Measurements from ENCODE around the gene KCNQ1OT1.

The KCNQ1OT1 gene

DNA sequence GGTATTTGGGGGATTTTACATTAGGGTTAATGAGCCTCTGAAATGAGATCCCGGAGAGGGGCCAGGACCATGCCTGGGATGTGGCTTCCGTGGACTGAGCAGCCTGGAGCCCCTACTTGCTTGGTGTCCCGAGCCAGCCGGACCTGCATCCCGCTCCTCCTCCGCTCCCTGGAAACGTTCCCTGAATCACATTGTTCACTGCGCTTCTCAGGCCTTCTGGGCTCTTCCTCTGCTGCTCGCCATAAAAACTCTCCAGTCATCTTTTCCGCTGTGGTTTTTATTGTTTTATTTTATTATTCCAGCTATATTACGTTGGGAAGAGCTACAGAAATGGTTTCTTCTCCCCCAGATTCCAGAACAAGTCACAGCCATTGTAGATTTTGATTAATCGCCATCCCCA is 13.3 kb upstream of the KCNQ1OT1 start:
- FAIRE-seq (no peak), DNase-seq (ENCODE audit: insufficient read length, low spot score) (no peak)
- TF ChIP-seq, protein P1, sequence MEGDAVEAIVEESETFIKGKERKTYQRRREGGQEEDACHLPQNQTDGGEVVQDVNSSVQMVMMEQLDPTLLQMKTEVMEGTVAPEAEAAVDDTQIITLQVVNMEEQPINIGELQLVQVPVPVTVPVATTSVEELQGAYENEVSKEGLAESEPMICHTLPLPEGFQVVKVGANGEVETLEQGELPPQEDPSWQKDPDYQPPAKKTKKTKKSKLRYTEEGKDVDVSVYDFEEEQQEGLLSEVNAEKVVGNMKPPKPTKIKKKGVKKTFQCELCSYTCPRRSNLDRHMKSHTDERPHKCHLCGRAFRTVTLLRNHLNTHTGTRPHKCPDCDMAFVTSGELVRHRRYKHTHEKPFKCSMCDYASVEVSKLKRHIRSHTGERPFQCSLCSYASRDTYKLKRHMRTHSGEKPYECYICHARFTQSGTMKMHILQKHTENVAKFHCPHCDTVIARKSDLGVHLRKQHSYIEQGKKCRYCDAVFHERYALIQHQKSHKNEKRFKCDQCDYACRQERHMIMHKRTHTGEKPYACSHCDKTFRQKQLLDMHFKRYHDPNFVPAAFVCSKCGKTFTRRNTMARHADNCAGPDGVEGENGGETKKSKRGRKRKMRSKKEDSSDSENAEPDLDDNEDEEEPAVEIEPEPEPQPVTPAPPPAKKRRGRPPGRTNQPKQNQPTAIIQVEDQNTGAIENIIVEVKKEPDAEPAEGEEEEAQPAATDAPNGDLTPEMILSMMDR (IDR thresholded peaks at IDR 0.05; ENCODE audit: insufficient read depth, missing control alignments): no peak

DNA sequence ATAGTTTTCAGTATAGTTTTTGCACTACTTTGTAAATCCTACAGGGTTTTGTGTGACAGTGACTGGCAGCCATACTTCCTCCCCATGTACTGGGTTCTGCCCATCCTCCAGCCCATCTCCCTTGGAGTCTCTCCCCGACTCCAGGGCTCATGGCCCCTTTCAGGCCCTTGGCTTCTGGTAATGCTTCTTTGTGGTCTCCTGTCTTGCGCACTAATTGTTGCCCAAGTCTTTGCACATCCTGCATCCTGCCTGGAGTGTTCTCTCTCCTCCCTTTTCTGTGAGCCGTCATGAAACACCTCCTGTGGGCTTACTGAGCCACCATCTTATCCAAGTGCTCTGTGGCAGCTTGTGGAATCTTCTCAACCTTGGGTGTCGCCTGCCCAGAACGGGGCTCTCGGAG is 11.4 kb upstream of the KCNQ1OT1 start:
- DNase-seq (ENCODE audit: insufficient read length, low spot score): no peak
- FAIRE-seq: no peak

DNA sequence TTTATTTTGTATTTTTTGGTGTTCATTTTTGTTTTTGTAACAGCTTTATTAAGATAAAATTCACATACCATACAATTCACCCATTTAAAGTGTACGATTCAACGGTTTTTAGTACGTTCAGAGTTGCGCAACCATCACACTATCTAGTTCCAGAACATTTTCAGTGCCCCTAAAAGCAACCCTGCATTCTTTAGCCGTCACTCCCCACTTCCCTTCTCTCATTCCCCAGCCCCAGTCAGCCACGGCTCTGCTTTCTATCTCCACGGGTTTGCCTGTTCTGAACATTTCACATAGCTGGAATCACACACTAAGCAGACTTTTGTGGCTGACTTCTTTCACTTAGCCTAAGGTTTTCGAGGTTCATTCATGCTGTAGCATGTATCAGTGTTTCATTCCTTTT is 9.6 kb upstream of the KCNQ1OT1 start:
- DNase-seq (ENCODE audit: insufficient read length, low spot score) (no peak), FAIRE-seq (no peak)
- TF ChIP-seq, protein P1 (IDR thresholded peaks at IDR 0.05; ENCODE audit: insufficient read depth, missing control alignments): no peak

More for the DNA sequence above, 11.4 kb upstream of the KCNQ1OT1 start:
- TF ChIP-seq, protein P1 (IDR thresholded peaks at IDR 0.05; ENCODE audit: insufficient read depth, missing control alignments): no peak

DNA sequence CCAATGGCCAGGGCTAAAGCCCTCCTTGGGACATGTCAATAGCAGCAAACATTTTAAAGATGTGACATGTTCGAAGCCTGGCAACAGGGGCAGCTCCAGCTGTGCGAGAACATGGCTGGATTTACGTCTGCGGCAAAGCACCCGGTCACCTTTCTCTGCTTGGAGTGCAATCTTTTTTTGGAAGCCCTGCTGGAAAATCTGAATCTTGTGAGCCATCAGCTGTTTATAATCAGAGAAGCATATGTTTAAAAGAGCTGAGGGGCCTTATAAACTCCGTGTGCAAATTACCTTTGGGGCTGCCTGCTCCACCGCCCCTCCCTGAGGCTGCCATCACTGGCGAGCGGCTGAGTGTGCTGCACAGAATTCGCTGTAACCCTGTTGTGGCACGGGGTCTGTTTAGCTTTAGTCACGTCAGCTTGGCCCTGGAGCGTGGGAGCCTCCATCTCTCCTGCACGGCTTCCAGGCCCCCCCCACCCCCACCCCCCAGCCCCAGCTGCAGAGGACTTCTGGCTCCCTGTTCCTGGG is 9.0 kb upstream of the KCNQ1OT1 start:
- FAIRE-seq (no peak), DNase-seq (ENCODE audit: insufficient read length, low spot score) (no peak)
- TF ChIP-seq, protein P1 (IDR thresholded peaks at IDR 0.05; ENCODE audit: insufficient read depth, missing control alignments): no peak

DNA sequence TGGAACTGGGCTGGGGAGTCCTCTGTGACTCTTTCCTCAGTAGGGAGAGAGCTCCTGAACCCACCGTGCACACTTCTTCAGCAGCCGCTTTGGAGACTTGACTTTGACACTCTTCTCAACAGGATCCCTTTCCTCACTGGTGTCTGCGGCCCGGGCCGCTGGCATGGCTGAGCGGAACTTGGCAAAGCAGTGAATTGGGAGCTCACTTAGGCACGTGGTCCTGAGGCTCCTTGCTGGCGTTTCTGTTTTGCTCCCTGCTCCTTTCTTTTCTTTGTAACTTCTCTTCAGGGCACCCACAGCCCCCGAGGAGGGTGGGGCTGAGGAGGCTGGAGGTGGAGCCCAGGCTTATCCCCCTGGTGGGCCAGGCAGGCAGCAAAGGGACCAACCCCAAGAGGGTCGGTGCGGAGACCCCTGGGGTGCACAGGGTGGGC is 8.4 kb upstream of the KCNQ1OT1 start:
- no peak for FAIRE-seq
- no peak for DNase-seq (ENCODE audit: insufficient read length, low spot score)
- TF ChIP-seq, protein P1 (IDR thresholded peaks at IDR 0.05; ENCODE audit: insufficient read depth, missing control alignments): no peak

DNA sequence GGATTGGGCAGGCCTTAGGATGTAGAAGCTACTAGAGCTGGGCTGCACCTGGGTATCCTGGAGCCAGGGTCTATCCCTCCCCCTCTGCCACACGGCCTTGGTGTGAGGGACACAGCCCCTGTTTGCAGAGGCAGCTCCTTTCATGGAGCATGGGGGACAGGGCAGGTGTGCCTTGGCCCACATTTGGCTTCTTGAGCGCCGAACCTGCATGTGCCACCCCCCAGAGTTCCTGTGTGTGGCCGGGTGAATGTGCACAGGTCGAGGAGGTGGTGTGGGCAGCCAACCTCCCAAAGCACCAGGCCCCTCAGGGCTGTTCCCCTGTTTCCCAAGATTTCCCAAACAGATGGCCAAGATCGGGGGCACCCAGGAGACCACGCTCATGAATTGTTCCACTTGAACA is 7.9 kb upstream of the KCNQ1OT1 start:
- TF ChIP-seq, protein P1 (IDR thresholded peaks at IDR 0.05; ENCODE audit: insufficient read depth, missing control alignments): no peak
- FAIRE-seq: no peak
- DNase-seq (ENCODE audit: insufficient read length, low spot score): no peak

DNA sequence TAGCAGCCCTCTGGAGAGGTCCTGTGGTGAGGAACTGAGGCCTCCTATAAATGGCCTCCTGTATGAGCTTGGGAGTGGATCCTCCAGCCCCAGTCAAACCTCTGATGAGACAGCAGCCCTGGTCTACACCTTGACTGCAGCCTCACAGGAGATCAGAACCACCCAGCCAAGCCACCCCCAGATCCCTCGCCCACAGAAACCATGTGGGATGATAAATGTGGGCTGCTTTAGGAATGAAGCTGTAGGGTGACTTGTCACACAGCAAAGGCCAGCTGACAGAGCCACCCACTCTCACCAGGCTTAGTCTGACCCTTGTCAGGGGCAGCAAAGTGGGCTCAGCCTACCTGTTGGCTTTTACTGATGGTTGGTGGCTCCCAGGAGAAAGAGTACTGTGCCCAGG is 6.5 kb upstream of the KCNQ1OT1 start:
- TF ChIP-seq, protein P1 (IDR thresholded peaks at IDR 0.05; ENCODE audit: insufficient read depth, missing control alignments): no peak
- FAIRE-seq: no peak
- no peak for DNase-seq (ENCODE audit: insufficient read length, low spot score)
